HG03571 (cell line): ENCODE measurements around the gene EN1.

ENCODE experiments used
- ATAC-seq: cut with Tn5 transposase; IDR thresholded peaks from one replicate; pipeline ENCODE4 v1.9.1; 2021; ENCODE audit not compliant: unreplicated experiment

Gene EN1

DNA sequence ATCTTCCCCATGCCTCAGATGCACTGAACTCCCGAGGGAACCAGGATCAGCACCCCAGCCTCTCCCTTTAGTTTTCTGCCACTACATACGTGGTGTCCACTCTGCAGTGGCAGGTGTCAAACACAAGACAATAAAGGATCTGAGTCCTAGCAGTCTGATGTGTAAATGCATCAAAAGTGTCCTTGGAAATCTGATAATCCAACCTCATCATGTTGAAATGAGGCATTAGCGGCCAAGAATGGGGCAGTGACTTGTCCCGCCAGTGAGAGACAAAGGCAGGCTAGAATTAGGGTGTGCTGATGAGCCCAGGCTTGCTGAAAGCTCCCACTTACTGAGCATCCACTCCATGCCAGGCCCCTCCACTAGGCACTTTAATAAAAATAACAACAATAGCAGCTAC lies 52.9 kb downstream of the EN1 start:
- no peak for ATAC-seq
